Measurements from ENCODE around the gene COQ5.

The COQ5 gene

GRCh38 chr12:120480211-120480610 lies 48.7 kb downstream of the COQ5 start:
- DNase-seq = no peak

- peak; percentile 27 for DNase-seq
Measured at GRCh38 chr12:120479458-120479857, 49.5 kb downstream of the COQ5 start.

- DNase-seq = no peak
Measured at GRCh38 chr12:120475643-120476042, 53.3 kb downstream of the COQ5 start.

- DNase-seq = peak; percentile 52
Measured at GRCh38 chr12:120474616-120474960, 54.4 kb downstream of the COQ5 start.

GRCh38 chr12:120473807-120474615 lies 54.9 kb downstream of the COQ5 start:
- no peak for DNase-seq

- DNase-seq = no peak
Measured at GRCh38 chr12:120472521-120472920, 56.4 kb downstream of the COQ5 start.

GRCh38 chr12:120470150-120470784 lies 58.7 kb downstream of the COQ5 start:
- peak; percentile 52 for DNase-seq

GRCh38 chr12:120469450-120470149 lies 59.4 kb downstream of the COQ5 start, which contains the start of gene SRSF9:
SRSF9 (minus strand) TSS chr12:120469748; CDS start chr12:120469609, 139 bp downstream.
- DNase-seq = peak; percentile 98

- peak; percentile 71 for DNase-seq
Measured at GRCh38 chr12:120468821-120469449, 60.0 kb downstream of the COQ5 start.

GRCh38 chr12:120468325-120468820 lies 60.6 kb downstream of the COQ5 start:
- DNase-seq = peak; percentile 59

- DNase-seq = no peak
Measured at GRCh38 chr12:120467439-120467838, 61.5 kb downstream of the COQ5 start.

- peak; percentile 83 for DNase-seq
Measured at GRCh38 chr12:120466560-120467315, 62.2 kb downstream of the COQ5 start.

- no peak for DNase-seq
Measured at GRCh38 chr12:120465756-120466155, 63.2 kb downstream of the COQ5 start.

- DNase-seq = no peak
Measured at GRCh38 chr12:120463712-120464111, 65.2 kb downstream of the COQ5 start.

GRCh38 chr12:120462099-120462640 lies 66.8 kb downstream of the COQ5 start:
- no peak for DNase-seq

- no peak for DNase-seq
Measured at GRCh38 chr12:120460157-120460556, 68.8 kb downstream of the COQ5 start.

- peak; percentile 74 for DNase-seq
Measured at GRCh38 chr12:120457133-120457532, 71.8 kb downstream of the COQ5 start.

GRCh38 chr12:120455302-120455701 lies 73.7 kb downstream of the COQ5 start:
- no peak for DNase-seq

- DNase-seq = peak; percentile 76
Measured at GRCh38 chr12:120453977-120454376, 75.0 kb downstream of the COQ5 start.
